ENCODE results near the gene BMP6. TPM values are rescaled to one million over a fixed set of nuclear protein-coding genes. Genes with fewer than 3 reads are reported as not detected.

BMP6 gene
- total RNA-seq, 4 donors from 2014 or later: 4.8 to 8.8 (median 7.3) TPM

GRCh38 chr6:7723554-7723953, 2.3 kb upstream of the BMP6 start:
- Histone ChIP-seq H3K4me1 (peaks cover 0 to 36% (median 17%) of the 10 kb centered on the region in 4 donors), H3K27ac (no peak overlapping the region), H3K4me3 (no peak overlapping the region), H3K36me3 (no peaks in the 10 kb centered on the region), H3K9me3 (no peaks in the 10 kb centered on the region), H3K27me3 (peaks cover 0 to 27% of the 10 kb centered on the region in 2 donors)
- WGBS, 2 donors: 85 to 94% methylated on average over 6 of the region's 6 CpGs
- DNase-seq (ENCODE audit: low spot score in 2 of 2): no peak
- TF ChIP-seq EP300 (IDR thresholded peaks at IDR 0.05) (no peak), CTCF (IDR thresholded peaks at IDR 0.05) (no peak), POLR2A (IDR thresholded peaks at IDR 0.05) (no peak)

- no peaks in the 10 kb centered on the region for H3K36me3 ChIP-seq
- peaks cover 0 to 42% (median 20%) of the 10 kb centered on the region in 4 donors for H3K4me1 ChIP-seq
- WGBS, 2 donors: 26 to 30% methylated on average over 10 of the region's 10 CpGs
- H3K27me3 ChIP-seq: peaks cover 0 to 45% of the 10 kb centered on the region in 2 donors
- TF ChIP-seq EP300 (IDR thresholded peaks at IDR 0.05) (no peak), CTCF (IDR thresholded peaks at IDR 0.05) (no peak), POLR2A (IDR thresholded peaks at IDR 0.05) (no peak)
- no peak for DNase-seq (ENCODE audit: low spot score in 2 of 2)
- no peaks in the 10 kb centered on the region for H3K9me3 ChIP-seq
- H3K4me3 ChIP-seq: peak overlapping the region; percentile 34 to 62 (median 56)
- no peak overlapping the region for H3K27ac ChIP-seq
Observed at GRCh38 chr6:7725412-7725811, 487 bp upstream of the BMP6 start.

GRCh38 chr6:7726416-7727085, 652 bp downstream of the BMP6 start:
- peaks cover 0 to 53% of the 10 kb centered on the region in 2 donors for H3K27me3 ChIP-seq
- peak overlapping the region in 1 of 4 donors; percentile 34 for H3K27ac ChIP-seq
- H3K4me1 ChIP-seq: peaks cover 0 to 42% (median 20%) of the 10 kb centered on the region in 4 donors
- 2% methylated on average over 28 of the region's 73 CpGs; no CpG with 5 or more reads in 1 of the 2 donors for WGBS, 2 donors
- H3K9me3 ChIP-seq: no peaks in the 10 kb centered on the region
- TF ChIP-seq POLR2A (IDR thresholded peaks at IDR 0.05) (no peak), EP300 (IDR thresholded peaks at IDR 0.05) (no peak), CTCF (IDR thresholded peaks at IDR 0.05) (no peak)
- no peaks in the 10 kb centered on the region for H3K36me3 ChIP-seq
- no peak for DNase-seq (ENCODE audit: low spot score in 2 of 2)
- peak overlapping the region; percentile 34 to 62 (median 56) for H3K4me3 ChIP-seq

- WGBS, 2 donors: 1% methylated on average over 21 to 79 of the region's 97 CpGs
- Histone ChIP-seq H3K4me1 (peaks cover 0 to 42% (median 20%) of the 10 kb centered on the region in 4 donors), H3K36me3 (no peaks in the 10 kb centered on the region), H3K9me3 (no peaks in the 10 kb centered on the region), H3K27me3 (peaks cover 0 to 61% of the 10 kb centered on the region in 2 donors), H3K27ac (peak overlapping the region in 1 of 4 donors; percentile 36), H3K4me3 (peak overlapping the region; percentile 34 to 62 (median 48))
- no peak for TF ChIP-seq CTCF (IDR thresholded peaks at IDR 0.05)
- TF ChIP-seq POLR2A (IDR thresholded peaks at IDR 0.05): no peak
- no peak for TF ChIP-seq EP300 (IDR thresholded peaks at IDR 0.05)
- DNase-seq (ENCODE audit: low spot score in 2 of 2): no peak
Observed at GRCh38 chr6:7727086-7727945, 1.4 kb downstream of the BMP6 start.
